Uterus (tissue), 2 donors: ENCODE measurements around the gene CEP112.

Experiments
- POLR2A ChIP-seq, 2 donors: fragments of 450-650 bp; IDR thresholded peaks; one replicate each; pipeline ENCODE4 v1.6.1; 2016; ENCODE audit warnings: antibody characterized with exemption in 2 of 2, mild to moderate bottlenecking in 1 of 2, moderate library complexity in 1 of 2
- TF ChIP-seq, protein P1 (sequence below), 4 experiments: fragments of 200-600 bp in 2 of 4; fragments of 450-650 bp in 2 of 4; sonication (generic) in 2 of 4; IDR thresholded peaks; one replicate each; pipeline ENCODE4 v1.5.1; 2016 to 2019; ENCODE audit warnings: antibody characterized with exemption in 4 of 4, mild to moderate bottlenecking in 2 of 4, moderate library complexity in 1 of 4

DNA sequence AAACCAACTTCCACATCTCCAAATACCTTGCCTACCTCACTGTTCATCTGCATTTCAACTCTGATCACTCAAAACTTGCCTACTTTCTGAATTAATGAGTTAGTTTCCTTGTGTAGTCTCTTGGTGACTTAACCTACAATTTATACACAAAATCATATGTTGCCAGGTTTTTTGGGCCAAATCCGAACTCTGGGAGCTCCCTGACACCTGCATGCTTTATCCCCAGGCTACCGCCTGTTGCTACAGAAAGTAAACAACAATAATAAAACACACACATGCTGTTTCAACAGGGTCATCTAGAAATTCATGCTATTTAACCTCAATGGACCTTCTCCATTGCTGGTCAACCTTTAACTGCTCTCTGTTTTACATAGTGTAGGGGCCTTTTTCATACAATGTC is 526.0 kb downstream of the CEP112 start:
- TF ChIP-seq, protein P1, sequence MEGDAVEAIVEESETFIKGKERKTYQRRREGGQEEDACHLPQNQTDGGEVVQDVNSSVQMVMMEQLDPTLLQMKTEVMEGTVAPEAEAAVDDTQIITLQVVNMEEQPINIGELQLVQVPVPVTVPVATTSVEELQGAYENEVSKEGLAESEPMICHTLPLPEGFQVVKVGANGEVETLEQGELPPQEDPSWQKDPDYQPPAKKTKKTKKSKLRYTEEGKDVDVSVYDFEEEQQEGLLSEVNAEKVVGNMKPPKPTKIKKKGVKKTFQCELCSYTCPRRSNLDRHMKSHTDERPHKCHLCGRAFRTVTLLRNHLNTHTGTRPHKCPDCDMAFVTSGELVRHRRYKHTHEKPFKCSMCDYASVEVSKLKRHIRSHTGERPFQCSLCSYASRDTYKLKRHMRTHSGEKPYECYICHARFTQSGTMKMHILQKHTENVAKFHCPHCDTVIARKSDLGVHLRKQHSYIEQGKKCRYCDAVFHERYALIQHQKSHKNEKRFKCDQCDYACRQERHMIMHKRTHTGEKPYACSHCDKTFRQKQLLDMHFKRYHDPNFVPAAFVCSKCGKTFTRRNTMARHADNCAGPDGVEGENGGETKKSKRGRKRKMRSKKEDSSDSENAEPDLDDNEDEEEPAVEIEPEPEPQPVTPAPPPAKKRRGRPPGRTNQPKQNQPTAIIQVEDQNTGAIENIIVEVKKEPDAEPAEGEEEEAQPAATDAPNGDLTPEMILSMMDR (IDR thresholded peaks at IDR 0.05): no peak
- TF ChIP-seq POLR2A (IDR thresholded peaks at IDR 0.05): no peak
